GM12864 (cell line): ENCODE data around the gene CHCHD6.

Experiments
- DNase-seq: peaks from one replicate; pipeline ENCODE4 v3.0.0-alpha.2; 2011; ENCODE audit warnings: low read depth
- H3K4me3 ChIP-seq: 2 replicates; pipeline ENCODE4 v1.5.1; 2011; ENCODE audit warnings: mild to moderate bottlenecking, low read depth, low read length, control low read depth
- CTCF ChIP-seq: IDR thresholded peaks from 2 replicates; pipeline ENCODE4 v1.5.1; 2011; ENCODE audit warnings: low read depth, mild to moderate bottlenecking, moderate library complexity, low read length, control low read depth, inconsistent platforms; ENCODE audit errors: missing control alignments

The CHCHD6 gene

GRCh38 chr3:126713199-126713598 lies 9.2 kb downstream of the CHCHD6 start:
- no peak for DNase-seq
- no peak for TF ChIP-seq CTCF
- H3K4me3 ChIP-seq: no peak overlapping the region

GRCh38 chr3:126714276-126714900 lies 10.3 kb downstream of the CHCHD6 start:
- no peak overlapping the region for H3K4me3 ChIP-seq
- no peak for DNase-seq
- no peak for TF ChIP-seq CTCF

- TF ChIP-seq CTCF: no peak
- no peak for DNase-seq
- no peak overlapping the region for H3K4me3 ChIP-seq
Observed at GRCh38 chr3:126714921-126715320, 10.9 kb downstream of the CHCHD6 start.

- H3K4me3 ChIP-seq: no peak overlapping the region
- DNase-seq: no peak
- TF ChIP-seq CTCF: no peak
Observed at GRCh38 chr3:126715432-126715831, 11.4 kb downstream of the CHCHD6 start.

GRCh38 chr3:126716057-126716456 lies 12.0 kb downstream of the CHCHD6 start:
- no peak overlapping the region for H3K4me3 ChIP-seq
- no peak for DNase-seq
- no peak for TF ChIP-seq CTCF

- no peak overlapping the region for H3K4me3 ChIP-seq
- no peak for TF ChIP-seq CTCF
Observed at GRCh38 chr3:126718561-126719445, 14.8 kb downstream of the CHCHD6 start.

GRCh38 chr3:126720596-126720995 lies 16.6 kb downstream of the CHCHD6 start:
- no peak overlapping the region for H3K4me3 ChIP-seq
- DNase-seq: no peak
- no peak for TF ChIP-seq CTCF

More at GRCh38 chr3:126718561-126719445, 14.8 kb downstream of the CHCHD6 start:
- no peak for DNase-seq
